ENCODE results near the gene CLMN. TPM values are rescaled to one million over a fixed set of nuclear protein-coding genes. Genes with fewer than 3 reads are reported as not detected.

Gene CLMN
- total and polyA plus RNA-seq, 2 of the 4 experiments (the other 2 are of a cell fraction), result 0.10 to 0.18 TPM

DNA sequence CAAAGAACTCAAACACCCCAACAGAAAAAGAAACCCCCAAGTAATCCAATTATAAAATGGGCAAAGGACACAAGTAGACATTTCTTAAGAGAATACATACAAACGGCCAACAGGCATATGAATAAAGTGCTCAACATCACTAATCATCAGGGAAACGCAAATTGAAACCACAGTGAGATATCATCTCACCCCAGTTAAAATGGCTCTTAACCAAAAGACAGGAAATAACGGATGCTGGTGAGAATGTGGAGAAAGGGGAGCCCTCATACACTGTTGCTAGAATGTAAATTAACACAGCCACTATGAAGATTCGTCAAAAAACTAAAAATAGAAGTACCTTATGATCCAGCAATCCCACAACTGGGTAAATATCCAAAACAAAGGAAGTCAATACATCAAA is 52.4 kb downstream of the CLMN start:
- Histone ChIP-seq H3K9ac (ENCODE audit: low read depth, low read length) (no peak overlapping the region), H3K27ac (ENCODE audit: insufficient read depth, low read length) (no peak overlapping the region), H2BK120ac (ENCODE audit: low read depth, low read length) (no peak overlapping the region), H3K27me3 (ENCODE audit: control insufficient read depth, insufficient read depth, low read length) (no peaks in the 10 kb centered on the region), H3K14ac (replicated peaks; ENCODE audit: low read depth, low read length) (no peak overlapping the region), H4K8ac (ENCODE audit: low read depth in 2 of 2, low read length in 2 of 2) (no peak overlapping the region), H2AFZ (replicated peaks; ENCODE audit: low read length, poor library complexity) (no peak overlapping the region), H3K4me3 (ENCODE audit: insufficient read depth, low read depth, low read length) (no peak overlapping the region), H3K4me2 (ENCODE audit: low read depth, low read length) (no peak overlapping the region), H2BK20ac (ENCODE audit: low read depth, low read length) (no peak overlapping the region), H4K91ac (ENCODE audit: insufficient read depth, low read depth, low read length) (no peak overlapping the region), H3K79me1 (ENCODE audit: low read depth in 1 of 2, low read length in 2 of 2) (no peaks in the 10 kb centered on the region), H2AK5ac (ENCODE audit: low read depth, low read length) (no peak overlapping the region), H3K9me1 (ENCODE audit: insufficient read depth, low read length) (no peaks in the 10 kb centered on the region), H3K36me3 (ENCODE audit: control insufficient read depth, insufficient read depth, low read length) (no peaks in the 10 kb centered on the region), H3K23ac (ENCODE audit: low read depth, low read length) (no peak overlapping the region), H2AK9ac (replicated peaks; ENCODE audit: low read depth, low read length, poor library complexity) (no peak overlapping the region), H2BK15ac (ENCODE audit: low read depth, low read length) (no peak overlapping the region), H3K18ac (ENCODE audit: low read depth, low read length) (no peak overlapping the region), H3K9me3 (ENCODE audit: control insufficient read depth, insufficient read depth, low read length) (no peaks in the 10 kb centered on the region), H4K20me1 (ENCODE audit: insufficient read depth, low read length) (no peaks in the 10 kb centered on the region), H3K4ac (ENCODE audit: low read depth, low read length) (no peak overlapping the region), H3K4me1 (ENCODE audit: control insufficient read depth, insufficient read depth, low read length) (peaks cover 5% of the 10 kb centered on the region; the same call in 1 of the 2 replicates), H3K56ac (ENCODE audit: extremely low read depth, insufficient read depth, low read length) (no peak overlapping the region), H4K5ac (ENCODE audit: low read depth, low read length) (no peak overlapping the region), H2BK5ac (ENCODE audit: low read depth, low read length, poor library complexity, severe bottlenecking) (no peak overlapping the region)
- DNase-seq (no peak), ATAC-seq (ENCODE audit: low read depth) (no peak)
- in situ Hi-C loops (cut with MboI; ENCODE audit: low sequenced_read_pairs), result no loop called here
- intact Hi-C loops (cut with micrococcal nuclease), result no loop called here
- no peak for TF ChIP-seq SMC3 (IDR thresholded peaks at IDR 0.05; ENCODE audit: low read depth, low read length)
- TF ChIP-seq, protein P1, sequence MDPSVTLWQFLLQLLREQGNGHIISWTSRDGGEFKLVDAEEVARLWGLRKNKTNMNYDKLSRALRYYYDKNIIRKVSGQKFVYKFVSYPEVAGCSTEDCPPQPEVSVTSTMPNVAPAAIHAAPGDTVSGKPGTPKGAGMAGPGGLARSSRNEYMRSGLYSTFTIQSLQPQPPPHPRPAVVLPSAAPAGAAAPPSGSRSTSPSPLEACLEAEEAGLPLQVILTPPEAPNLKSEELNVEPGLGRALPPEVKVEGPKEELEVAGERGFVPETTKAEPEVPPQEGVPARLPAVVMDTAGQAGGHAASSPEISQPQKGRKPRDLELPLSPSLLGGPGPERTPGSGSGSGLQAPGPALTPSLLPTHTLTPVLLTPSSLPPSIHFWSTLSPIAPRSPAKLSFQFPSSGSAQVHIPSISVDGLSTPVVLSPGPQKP (IDR thresholded peaks at IDR 0.05; ENCODE audit: borderline replicate concordance, low read depth, low read length), result no peak
- TF ChIP-seq MAZ (IDR thresholded peaks at IDR 0.05; ENCODE audit: borderline replicate concordance, low read depth, low read length), result no peak
- TF ChIP-seq CHD1 (IDR thresholded peaks at IDR 0.05; ENCODE audit: low read depth, low read length), result no peak
- TF ChIP-seq CTCF (conservative IDR thresholded peaks at IDR 0.05; ENCODE audit: low read depth, low read length), result no peak
- no peak for TF ChIP-seq RAD21 (IDR thresholded peaks at IDR 0.05; ENCODE audit: low read length)
- no peak for TF ChIP-seq RFX5 (IDR thresholded peaks at IDR 0.05; ENCODE audit: low read depth, low read length)
- TF ChIP-seq NFE2L2 (IDR thresholded peaks at IDR 0.05; ENCODE audit: low read depth, low read length), result no peak
- TF ChIP-seq, protein P2, sequence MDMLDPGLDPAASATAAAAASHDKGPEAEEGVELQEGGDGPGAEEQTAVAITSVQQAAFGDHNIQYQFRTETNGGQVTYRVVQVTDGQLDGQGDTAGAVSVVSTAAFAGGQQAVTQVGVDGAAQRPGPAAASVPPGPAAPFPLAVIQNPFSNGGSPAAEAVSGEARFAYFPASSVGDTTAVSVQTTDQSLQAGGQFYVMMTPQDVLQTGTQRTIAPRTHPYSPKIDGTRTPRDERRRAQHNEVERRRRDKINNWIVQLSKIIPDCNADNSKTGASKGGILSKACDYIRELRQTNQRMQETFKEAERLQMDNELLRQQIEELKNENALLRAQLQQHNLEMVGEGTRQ (IDR thresholded peaks at IDR 0.05; ENCODE audit: low read depth, low read length), result no peak
- TF ChIP-seq RCOR1 (IDR thresholded peaks at IDR 0.05; ENCODE audit: insufficient replicate concordance, low read length), result no peak
- no peak for TF ChIP-seq FOS (IDR thresholded peaks at IDR 0.05; ENCODE audit: low read depth, low read length)
- TF ChIP-seq MAFK (IDR thresholded peaks at IDR 0.05; ENCODE audit: low read depth, low read length), result no peak
- WGBS, 2 experiments (ENCODE audit: extremely low coverage in 2 of 2, insufficient read length in 1 of 2), result no CpG with 5 or more reads among the region's 4 CpGs
- CTCF ChIA-PET, result no interaction called here
- POLR2A ChIA-PET (ENCODE audit: unreplicated experiment), result no interaction called here
- dilution Hi-C loops (cut with HindIII; ENCODE audit: low sequenced_read_pairs, unreplicated experiment), result no loop called here
- no TSS peak for BruUV-seq (replicated peaks)

All from IMR-90 (cell line).